Superior temporal gyrus (tissue), 1 donor: ENCODE results near the gene ZNF644.

Experiments
- DNase-seq: peaks from one replicate; pipeline ENCODE4 v3.0.0-alpha.2; 2016; ENCODE audit errors: extremely low spot score

Gene ZNF644

GRCh38 chr1:91020967-91021685 is 709 bp downstream of the ZNF644 start:
- peak; percentile 51 for DNase-seq

DNA sequence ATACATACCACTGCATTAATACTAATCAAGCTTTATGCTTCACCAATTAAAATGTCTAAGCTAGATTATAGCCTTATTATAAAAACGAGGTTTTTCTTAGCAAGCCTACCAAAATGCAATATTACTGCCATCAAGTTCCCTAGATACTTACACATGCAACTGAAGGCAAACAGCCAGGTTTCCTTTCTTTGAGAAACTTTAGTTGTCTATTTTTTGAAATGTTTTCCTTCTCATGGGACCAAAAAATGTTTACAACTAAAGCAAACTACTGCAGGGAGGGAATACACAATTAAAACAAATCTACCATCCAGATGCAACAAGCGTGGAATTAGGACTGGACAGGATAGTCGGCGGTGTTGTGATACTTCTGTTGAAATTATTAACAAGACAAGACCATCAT is 1.3 kb downstream of the ZNF644 start:
- peak; percentile 27 for DNase-seq

DNA sequence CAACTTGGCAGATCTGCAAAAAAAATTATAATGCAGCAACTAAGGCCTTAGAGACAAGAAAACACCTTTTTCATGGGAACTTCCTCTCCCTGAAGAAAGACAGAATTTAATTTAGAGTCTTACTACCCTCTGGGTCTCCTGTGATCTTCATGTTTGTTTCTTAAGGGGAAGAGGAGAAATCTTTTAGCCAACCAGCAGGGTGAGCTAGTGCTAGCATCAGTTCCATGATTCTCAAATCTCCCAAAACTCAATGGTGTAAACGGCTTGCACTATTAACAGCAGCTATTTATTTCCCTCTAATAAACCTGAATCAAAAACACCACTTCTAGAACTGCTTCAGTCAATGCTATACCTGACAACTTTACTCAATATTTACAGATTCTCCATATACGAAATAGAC is 3.8 kb downstream of the ZNF644 start:
- peak; percentile 71 for DNase-seq

- peak; percentile 15 for DNase-seq
Observed at GRCh38 chr1:91015794-91016550, 5.9 kb downstream of the ZNF644 start.

- peak; percentile 33 for DNase-seq
Observed at GRCh38 chr1:91015358-91015780, 6.5 kb downstream of the ZNF644 start.

DNA sequence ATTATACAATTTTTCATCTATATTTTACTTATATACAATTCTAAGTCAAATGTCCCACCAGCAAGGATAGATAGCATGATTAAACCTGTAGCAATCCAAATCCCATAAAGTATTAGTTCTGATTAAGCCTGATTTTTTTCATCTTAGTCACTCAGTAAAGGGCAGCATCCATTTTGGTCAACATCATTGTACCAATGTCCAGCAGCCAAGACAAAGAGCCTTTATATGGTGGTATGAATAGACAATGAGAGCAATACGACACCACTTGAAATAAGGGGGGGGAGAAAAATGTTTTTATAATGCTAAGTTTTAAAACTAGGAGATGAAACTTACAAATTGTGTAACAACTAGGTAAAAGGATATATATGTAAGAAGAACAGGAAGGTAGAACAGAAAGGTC is 7.4 kb downstream of the ZNF644 start:
- DNase-seq: peak; percentile 90

GRCh38 chr1:91013302-91013701 is 8.5 kb downstream of the ZNF644 start:
- DNase-seq: no peak

- DNase-seq: no peak
Observed at GRCh38 chr1:91012196-91012595, 9.6 kb downstream of the ZNF644 start.

DNA sequence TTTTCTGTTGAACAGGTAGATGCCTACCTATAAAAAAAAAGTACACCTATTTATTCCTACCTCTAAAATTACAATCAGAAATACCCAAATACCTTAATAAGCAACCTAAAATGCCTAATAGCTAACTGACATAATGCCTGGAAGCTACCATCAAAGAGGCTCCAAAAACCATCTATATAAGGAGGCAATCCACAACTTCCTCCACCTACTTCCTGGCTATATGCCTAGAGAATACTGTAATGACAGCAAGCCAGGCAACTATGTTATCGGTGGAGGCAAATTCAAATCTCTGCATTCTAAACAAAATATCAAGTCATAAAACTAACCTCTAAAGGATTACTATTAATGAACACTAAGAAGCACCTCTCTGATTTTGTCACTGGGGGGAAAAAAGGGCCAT is 10.1 kb downstream of the ZNF644 start:
- DNase-seq: no peak

DNA sequence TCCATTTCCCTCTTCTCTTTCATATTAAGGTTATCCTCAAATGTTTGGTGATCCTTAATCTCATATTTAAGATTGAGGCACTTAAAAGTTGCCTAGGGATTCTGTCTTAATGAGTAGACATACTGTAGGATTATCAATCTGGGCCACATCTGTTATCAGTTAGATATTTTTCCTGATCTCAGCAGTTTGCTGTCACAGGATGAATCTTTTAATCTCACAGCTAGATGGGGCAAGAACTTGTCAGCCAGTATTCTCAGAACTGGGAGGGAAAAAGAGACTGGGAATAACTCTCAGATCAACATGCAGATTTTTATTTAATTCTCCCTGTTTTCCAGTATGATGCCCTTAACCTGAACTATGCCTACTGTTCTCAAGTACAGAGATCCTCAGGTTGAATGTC is 14.0 kb downstream of the ZNF644 start:
- no peak for DNase-seq

DNA sequence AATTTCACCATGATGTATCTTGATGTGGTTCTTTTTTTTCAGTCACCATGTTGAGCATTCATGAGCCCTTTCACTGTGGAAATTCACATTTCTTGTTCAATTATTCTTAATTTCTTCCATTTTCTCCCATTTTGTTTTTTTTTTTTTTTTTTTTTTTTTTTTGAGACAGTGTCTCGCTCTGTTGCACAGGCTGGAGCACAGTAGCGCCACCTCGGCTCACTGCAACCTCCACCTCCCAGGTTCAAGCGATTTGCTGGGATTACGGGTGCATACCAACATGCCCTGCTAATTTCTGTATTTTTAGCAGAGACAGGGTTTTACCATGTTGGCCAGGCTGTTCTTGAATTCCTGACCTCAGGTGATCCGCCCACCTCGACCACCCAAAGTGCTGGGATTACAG is 14.7 kb downstream of the ZNF644 start:
- DNase-seq: no peak

- no peak for DNase-seq
Observed at GRCh38 chr1:91006113-91006908, 15.5 kb downstream of the ZNF644 start.

DNA sequence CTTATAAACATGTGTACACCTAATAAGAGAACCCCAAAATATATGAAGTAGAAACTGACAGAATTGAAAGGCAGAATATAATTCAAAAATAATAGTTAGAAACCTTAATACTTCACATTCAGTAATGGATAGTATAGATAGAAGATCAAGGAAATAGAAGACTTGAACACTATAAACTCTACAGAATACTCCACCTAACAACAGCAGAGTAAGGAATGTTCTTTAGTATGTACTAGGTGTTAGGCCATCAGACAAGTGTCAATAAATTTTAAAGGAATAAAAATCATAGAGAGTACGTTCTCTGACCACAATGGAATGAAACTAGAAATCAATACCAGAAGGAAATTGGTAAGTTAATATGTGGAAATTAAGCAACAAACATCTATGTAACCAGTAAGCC is 16.6 kb downstream of the ZNF644 start:
- no peak for DNase-seq

DNA sequence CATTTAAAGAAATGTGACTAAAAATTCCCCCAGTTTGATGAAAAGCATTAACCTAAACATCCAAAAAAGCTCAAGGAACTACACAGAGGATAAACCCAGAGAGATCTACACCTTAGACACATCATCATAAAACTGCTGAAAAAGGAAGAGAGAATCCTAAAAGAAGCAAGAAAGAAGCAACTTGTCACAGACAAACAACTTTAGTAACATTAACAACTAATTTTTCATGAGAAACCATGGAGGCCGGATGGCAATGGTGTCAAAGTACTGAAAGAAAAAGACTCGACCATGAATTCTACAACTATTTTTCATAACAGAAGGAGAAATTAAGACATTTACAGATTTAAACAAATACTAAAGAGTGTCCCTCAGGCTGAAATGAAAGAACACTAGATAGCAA is 17.7 kb downstream of the ZNF644 start:
- no peak for DNase-seq

DNA sequence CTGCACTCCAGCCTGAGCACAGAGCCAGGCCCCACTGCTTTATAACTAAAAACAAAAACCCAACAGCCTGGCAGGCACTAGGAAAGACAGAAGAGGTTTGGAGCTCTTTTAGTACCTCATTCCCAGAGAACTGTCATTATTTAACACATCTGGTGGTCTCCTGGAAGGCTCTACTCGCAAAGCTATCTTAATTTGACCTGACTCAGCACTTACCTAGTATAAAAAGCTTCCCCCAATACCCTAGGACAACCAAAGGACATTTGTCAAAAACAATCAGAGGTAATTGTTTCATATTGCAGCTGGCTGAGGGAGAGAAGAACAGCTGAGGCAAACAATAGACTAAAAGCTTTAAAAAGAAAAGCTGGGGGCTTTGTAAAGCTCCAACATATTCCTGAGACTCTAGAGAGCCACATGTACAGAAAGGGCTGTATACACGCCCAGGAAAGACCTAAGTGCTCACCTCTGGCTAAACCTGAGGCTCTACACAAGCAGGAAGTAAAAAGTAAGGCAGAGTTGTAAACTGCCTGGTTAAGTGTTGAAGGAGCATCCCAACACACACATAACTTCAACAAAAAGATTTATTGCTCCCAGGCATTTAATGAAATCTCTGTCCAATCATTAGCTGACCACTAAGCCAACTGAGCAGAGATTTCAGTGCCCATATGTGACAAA is 25.0 kb downstream of the ZNF644 start:
- no peak for DNase-seq

DNA sequence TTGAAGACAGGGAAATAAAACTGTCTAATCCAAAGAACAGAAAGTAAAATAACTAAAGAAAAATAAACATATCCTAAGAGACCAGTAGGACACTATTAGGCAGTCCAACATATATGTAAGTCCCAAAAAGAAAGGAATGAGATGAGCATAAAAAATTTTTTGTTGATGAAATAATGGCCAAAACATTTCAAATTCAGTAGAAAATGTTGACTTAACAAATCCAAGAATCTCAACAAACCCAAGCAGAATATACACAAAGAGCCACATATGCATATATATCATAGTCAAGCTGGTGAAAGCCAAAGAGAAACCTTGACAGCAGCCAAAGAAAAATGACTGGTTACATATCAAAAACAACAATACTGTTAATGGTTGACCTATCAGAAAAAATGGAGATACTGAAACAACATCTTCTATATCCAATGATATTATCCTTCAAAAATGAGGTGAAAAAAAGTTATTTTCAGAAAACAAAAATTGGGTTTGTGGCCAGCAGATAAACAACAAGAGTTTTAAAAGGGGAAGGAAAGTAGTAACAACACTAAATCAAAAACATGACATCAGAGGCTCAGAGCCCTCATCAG is 26.4 kb downstream of the ZNF644 start:
- DNase-seq: no peak

DNA sequence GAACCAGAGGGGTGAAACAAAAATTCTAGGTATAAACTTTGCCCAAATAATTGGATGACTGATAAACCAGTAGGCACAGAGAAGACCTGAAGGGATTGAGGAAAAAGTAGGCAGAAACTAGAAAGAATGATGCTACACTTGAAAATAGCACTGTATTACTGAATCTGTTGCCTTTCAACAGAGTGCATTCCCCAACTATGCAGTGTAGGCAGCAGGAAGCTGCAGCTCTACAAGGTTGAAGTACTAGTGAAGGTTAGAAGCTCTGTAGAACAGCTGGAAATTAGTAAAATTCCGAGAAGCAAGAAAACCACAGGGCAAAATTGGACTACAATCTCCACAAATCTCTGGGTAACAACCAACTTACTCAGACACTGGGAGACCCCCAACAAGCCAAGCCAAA is 27.4 kb downstream of the ZNF644 start:
- DNase-seq: no peak

DNA sequence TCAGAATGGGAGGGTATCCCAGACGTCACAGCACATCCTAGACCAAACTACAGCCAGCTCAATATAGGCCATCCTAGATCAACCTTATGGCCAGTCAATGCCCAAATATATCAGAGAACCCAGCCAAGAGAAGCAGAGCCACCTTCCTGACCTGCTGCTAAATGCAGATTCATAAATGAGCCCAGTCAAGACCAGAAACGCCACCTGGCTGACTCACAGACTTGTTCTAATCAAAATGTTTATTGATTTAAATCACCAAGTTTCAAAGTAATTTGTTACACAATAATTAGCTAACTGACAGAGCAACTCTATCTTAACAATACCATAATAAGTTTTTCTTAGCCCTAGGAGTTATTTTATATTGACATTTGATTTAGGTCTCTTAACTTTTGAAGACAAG is 28.6 kb downstream of the ZNF644 start:
- no peak for DNase-seq

DNA sequence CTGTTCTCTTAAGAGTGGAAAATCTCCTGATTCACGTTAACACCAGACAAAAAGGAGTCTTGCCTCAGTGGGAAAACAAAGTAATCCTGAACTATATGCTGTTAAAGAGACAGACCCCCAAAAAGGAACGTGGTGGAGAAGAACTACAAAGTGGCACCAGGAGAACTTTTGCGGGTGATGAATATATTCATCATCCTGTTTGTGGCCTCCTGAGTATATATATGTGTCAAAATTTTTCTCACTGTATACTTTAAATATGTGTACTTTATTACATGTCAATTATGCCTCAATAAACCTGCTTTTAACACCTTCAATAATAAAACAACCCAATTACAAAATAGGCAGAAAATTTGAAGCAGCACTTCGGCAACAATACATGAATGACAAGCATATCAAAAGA is 31.1 kb downstream of the ZNF644 start:
- no peak for DNase-seq

GRCh38 chr1:90989990-90990389 is 31.8 kb downstream of the ZNF644 start:
- no peak for DNase-seq

- no peak for DNase-seq
Observed at GRCh38 chr1:90989302-90989701, 32.5 kb downstream of the ZNF644 start.

- no peak for DNase-seq
Observed at GRCh38 chr1:90987841-90988240, 34.0 kb downstream of the ZNF644 start.
